IPS-15b (cell line): Measurements from ENCODE around the gene PDE3B.
"Not testable (repeated sequence)": the region's sequence is repeated elsewhere in the genome, so short reads cannot be mapped to it uniquely, and the experiment has no call there.

Experiments
- H3K27me3 ChIP-seq: one replicate; pipeline ENCODE4 v1.6.1; 2013; ENCODE audit warnings: low read length; ENCODE audit not compliant: control insufficient read depth, insufficient read depth
- H3K36me3 ChIP-seq: one replicate; pipeline ENCODE4 v1.6.1; 2013; ENCODE audit warnings: low read length; ENCODE audit not compliant: control insufficient read depth, insufficient read depth
- H3K4me1 ChIP-seq: one replicate; pipeline ENCODE4 v1.6.1; 2013; ENCODE audit warnings: mild to moderate bottlenecking, low read length; ENCODE audit not compliant: control insufficient read depth, insufficient read depth
- H3K4me3 ChIP-seq: one replicate; pipeline ENCODE4 v1.5.1; 2013; ENCODE audit warnings: low read depth, low read length
- H3K9ac ChIP-seq: one replicate; pipeline ENCODE4 v1.6.1; 2013; ENCODE audit warnings: low read depth, mild to moderate bottlenecking, low read length
- H3K9me3 ChIP-seq: one replicate; pipeline ENCODE4 v1.6.1; 2013; ENCODE audit warnings: mild to moderate bottlenecking, low read length; ENCODE audit not compliant: control insufficient read depth, insufficient read depth

Gene PDE3B

DNA sequence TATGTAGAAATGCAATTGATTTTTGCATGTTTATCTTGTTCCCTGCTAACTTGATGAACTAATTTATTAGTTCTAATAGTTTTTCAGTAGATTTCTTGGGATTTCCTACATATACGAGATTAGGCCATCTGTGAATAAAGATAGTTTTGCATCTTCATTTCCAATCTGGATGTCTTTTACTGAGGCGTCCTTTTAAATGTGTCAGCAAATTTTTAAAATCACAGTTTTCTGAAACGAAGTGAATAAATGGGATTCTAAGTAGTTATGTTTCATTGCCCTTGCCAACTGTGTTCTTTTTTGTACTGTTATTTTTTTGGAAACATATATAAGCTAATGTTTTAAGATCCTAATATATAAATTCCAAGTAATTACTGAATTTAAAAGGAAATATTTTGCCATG is 198.4 kb downstream of the PDE3B start:
- Histone ChIP-seq H3K36me3 (no peaks in the 10 kb centered on the region), H3K4me1 (no peaks in the 10 kb centered on the region), H3K27me3 (no peaks in the 10 kb centered on the region), H3K9me3 (no peaks in the 10 kb centered on the region), H3K9ac (no peak overlapping the region), H3K4me3 (no peak overlapping the region)

DNA sequence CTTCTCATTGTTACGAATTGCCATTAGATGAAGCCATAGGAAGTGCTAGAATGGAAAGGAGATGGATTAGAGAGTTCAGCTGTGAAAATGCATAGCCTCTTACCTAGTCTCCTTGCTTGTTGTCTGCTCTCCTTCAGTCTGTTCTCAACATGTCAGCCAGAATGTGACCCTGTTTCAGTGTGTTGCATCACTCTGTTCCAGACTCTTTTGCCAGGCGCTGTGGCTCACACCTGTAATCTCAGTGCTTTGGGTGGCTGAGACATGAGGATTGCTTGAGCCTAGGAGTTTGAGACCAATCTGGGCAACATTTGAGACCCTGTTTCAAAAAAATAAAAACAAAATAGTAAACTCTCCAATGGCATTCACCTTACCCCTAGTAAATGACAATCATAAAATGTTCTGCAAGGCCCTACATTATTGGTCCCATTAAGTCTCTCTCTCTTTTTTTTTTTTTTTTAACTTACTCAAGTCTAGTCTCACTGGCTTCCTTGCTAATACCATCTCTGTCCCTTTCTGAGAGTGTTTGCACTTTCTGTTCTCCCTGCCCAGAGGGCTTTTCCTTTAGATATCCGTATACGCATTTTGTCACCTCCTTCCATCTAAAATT is 209.1 kb downstream of the PDE3B start:
- no peaks in the 10 kb centered on the region for H3K9me3 ChIP-seq
- H3K4me3 ChIP-seq = no peak overlapping the region
- no peaks in the 10 kb centered on the region for H3K4me1 ChIP-seq
- H3K27me3 ChIP-seq = no peaks in the 10 kb centered on the region
- no peak overlapping the region for H3K9ac ChIP-seq
- H3K36me3 ChIP-seq = no peaks in the 10 kb centered on the region

DNA sequence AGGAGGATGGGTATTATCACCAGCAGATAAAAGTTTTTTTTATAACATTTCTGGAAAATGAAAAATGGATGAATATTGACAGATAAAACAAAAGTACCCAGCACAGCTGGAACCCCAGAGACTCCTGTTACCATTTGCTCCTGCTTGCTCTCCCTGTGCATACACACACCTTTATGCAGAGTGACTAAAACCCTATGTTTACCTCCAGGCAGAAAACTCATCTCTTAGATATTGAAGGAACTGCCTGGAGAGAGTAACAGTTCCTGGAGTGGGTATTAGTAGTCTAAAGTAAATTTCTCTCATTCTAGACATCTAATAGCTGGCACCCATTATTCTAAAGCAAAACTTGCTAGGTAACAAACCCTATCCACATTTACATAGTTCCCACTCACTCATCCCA is 210.5 kb downstream of the PDE3B start:
- Histone ChIP-seq H3K4me3 (no peak overlapping the region), H3K27me3 (no peaks in the 10 kb centered on the region), H3K9ac (no peak overlapping the region), H3K9me3 (no peaks in the 10 kb centered on the region), H3K4me1 (no peaks in the 10 kb centered on the region), H3K36me3 (no peaks in the 10 kb centered on the region)

DNA sequence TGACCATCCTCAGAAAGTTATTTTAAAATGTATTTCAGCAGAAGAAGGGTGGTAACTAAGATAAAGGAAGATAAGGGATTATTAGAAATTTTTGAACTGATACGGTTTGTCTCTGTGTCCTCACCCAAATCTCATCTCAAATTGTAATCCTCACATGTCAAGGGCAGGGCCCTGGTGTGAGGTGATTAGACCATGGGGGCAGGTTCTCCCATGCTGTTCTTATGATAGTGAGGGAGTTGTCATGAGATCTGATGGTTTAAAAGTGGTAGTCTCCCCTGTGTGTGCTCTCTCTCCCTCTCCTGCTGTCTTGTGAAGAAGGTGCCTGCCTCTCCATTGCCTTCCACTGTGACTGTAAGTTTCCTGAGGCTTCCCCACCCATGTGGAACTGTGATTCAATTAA is 212.3 kb downstream of the PDE3B start:
- Histone ChIP-seq H3K9ac (no peak overlapping the region), H3K27me3 (no peaks in the 10 kb centered on the region), H3K4me1 (no peaks in the 10 kb centered on the region), H3K4me3 (no peak overlapping the region), H3K36me3 (no peaks in the 10 kb centered on the region), H3K9me3 (no peaks in the 10 kb centered on the region)

DNA sequence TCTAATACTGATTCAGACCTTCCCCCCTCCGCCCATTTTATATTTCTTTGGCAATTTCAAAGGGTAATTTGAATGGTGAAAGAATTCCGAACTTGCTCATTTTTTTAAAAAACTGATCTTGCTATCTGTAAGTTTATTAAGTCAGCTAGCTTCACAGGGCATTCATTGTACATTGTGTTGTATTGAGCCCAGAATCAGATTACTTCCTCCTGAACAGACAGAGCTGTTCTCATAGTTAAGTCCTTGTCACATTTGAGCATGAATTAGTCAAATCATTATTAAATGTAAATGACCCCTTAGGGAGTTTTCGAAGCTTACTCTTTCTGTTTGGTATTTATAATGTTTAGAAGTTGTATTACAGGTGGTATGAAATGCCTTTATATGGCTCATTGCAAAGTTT is 214.0 kb downstream of the PDE3B start:
- no peaks in the 10 kb centered on the region for H3K9me3 ChIP-seq
- H3K27me3 ChIP-seq = no peaks in the 10 kb centered on the region
- no peak overlapping the region for H3K4me3 ChIP-seq
- H3K9ac ChIP-seq = no peak overlapping the region
- H3K4me1 ChIP-seq = no peaks in the 10 kb centered on the region
- peaks cover 4% of the 10 kb centered on the region for H3K36me3 ChIP-seq

DNA sequence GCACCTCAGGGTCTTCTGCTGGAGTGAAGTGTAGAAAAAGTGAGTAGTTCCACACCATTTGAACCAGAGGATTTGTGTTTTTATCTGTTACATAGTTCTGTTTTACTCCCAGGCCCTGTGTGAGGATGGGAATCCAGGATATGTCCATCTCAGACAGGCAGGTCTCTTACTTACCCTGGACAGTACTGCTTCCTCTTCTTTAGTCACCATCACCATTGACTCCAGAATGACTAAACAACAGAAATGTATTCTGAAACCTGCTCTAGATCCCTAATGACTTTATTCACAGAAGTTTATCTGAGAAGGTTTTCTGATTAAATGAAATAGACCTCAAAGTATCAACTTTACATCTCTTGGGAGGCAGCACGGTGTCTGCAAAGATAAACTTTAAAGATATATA is 214.8 kb downstream of the PDE3B start:
- Histone ChIP-seq H3K27me3 (no peaks in the 10 kb centered on the region), H3K4me1 (no peaks in the 10 kb centered on the region), H3K36me3 (peaks cover 4% of the 10 kb centered on the region), H3K9ac (no peak overlapping the region), H3K4me3 (no peak overlapping the region), H3K9me3 (no peaks in the 10 kb centered on the region)

DNA sequence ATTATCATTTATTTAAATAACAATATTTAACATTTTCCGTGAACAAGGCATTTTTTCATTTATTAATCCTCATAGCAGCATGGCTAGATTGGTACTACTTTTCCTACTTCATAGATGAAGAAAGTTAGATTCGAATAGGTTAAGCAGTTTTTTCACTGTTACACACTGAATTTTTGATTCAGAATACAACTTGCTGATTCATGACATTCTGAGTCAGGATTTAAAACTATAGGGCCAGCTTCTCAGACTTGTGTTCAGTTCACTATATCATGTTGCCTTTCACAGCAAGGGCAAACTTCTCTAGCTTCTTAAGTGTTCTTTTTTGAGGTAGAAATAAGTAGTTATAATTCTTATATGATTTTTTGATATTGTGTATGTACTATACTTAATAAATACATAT is 216.9 kb downstream of the PDE3B start:
- Histone ChIP-seq H3K9ac (no peak overlapping the region), H3K36me3 (peaks cover 4% of the 10 kb centered on the region), H3K27me3 (no peaks in the 10 kb centered on the region), H3K4me1 (no peaks in the 10 kb centered on the region), H3K4me3 (no peak overlapping the region), H3K9me3 (no peaks in the 10 kb centered on the region)

DNA sequence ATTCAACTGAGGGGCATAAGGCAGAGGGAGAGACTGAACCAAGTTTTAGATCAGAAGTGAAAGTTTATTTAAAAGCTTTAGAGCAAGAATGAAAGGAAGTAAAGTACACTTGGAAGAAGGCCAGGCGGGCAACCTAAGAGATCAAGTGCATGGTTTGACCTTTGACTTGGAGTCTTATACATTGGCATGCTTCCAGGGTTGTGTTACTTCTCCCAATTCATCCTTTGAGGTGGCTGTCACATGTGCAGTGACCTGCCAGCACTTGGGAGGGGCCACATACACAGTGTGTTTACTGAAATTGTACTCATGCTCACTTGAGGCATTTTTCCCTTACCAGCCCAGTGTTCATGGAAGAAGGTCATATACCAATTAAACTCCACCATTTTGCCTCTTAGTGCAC is 218.1 kb downstream of the PDE3B start:
- Histone ChIP-seq H3K36me3 (peaks cover 4% of the 10 kb centered on the region), H3K9ac (no peak overlapping the region), H3K4me3 (no peak overlapping the region), H3K9me3 (no peaks in the 10 kb centered on the region), H3K27me3 (no peaks in the 10 kb centered on the region), H3K4me1 (no peaks in the 10 kb centered on the region)

DNA sequence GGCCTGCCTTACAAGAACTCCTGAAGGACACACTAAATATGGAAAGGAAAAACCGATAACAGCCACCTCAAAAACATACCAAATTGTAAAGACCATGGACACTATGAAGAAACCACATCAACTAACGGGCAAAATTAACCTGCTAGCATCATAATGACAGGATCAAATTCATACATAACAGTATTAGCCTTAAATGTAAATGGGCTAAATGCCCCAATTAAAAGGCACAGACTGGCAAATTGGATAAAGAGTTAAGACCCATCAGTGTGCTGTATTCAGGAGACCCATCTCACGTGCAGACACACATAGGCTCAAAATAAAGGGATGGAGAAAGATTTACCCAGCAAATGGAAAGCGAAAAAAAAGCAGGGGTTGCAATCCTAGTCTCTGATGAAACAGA is 220.2 kb downstream of the PDE3B start:
- H3K9ac ChIP-seq = not testable (repeated sequence)

DNA sequence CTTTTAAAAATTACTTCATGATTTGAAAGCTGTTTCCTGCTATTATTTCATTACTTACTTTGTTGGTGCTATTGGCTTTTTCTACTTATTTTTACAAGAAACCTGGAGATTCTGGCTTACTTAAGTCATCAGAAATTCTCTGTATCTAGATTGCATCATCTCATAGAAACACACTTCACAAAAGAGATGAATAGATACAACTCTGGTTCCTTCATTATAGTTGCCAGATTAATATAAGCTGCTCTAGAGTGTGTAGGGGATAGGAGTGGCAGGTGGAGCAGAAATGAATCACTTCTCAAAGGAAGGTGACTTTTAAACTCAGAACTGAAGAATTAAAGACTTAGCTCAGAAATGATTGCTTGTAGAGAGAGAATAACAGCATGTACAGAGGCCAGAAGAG is 228.4 kb downstream of the PDE3B start:
- no peaks in the 10 kb centered on the region for H3K4me1 ChIP-seq
- no peak overlapping the region for H3K9ac ChIP-seq
- no peaks in the 10 kb centered on the region for H3K36me3 ChIP-seq
- H3K4me3 ChIP-seq = no peak overlapping the region
- H3K9me3 ChIP-seq = no peaks in the 10 kb centered on the region
- no peaks in the 10 kb centered on the region for H3K27me3 ChIP-seq

More for the DNA sequence above, 220.2 kb downstream of the PDE3B start:
- H3K36me3 ChIP-seq, H3K9me3 ChIP-seq, H3K27me3 ChIP-seq, H3K4me3 ChIP-seq, H3K4me1 ChIP-seq: not testable (repeated sequence)

DNA sequence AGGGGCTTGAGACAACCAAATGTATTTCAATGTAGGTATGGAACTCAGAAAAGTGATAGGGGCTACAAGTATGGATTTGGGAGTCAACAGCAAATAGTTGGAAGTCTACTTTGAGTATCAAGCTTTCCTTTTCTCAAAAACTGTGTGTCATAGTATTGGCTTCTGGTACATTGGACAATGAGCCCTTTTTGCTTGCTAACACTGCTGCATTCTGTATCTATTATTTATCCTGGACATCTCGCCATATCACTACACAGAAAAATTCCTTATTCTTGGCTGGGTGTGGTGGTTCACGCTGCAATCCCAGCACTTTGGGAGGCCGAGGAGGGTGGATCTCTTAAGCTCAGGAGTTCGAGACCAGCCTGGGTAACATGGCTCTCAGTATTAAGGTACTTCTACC is 230.0 kb downstream of the PDE3B start:
- Histone ChIP-seq H3K4me3 (no peak overlapping the region), H3K9me3 (no peaks in the 10 kb centered on the region), H3K4me1 (no peaks in the 10 kb centered on the region), H3K27me3 (no peaks in the 10 kb centered on the region), H3K36me3 (no peaks in the 10 kb centered on the region), H3K9ac (no peak overlapping the region)

DNA sequence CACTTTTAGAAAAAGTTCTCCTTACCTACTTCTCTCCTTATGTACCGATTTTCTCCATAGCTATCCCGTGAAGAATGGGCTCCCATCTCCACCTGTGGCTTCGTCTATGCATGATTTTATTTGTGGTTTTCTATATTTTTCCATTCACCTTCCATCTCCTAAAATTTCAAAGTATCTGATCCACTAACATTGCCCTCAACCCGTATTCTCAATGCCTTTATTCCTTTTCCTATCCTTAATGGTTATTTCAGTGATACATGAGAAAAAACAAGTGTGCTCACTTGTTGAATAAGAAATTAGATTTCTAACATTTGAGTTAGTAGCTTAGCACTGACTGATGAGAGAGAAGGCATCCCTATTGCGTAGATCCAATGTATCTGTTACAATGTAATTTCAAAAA is 231.6 kb downstream of the PDE3B start:
- H3K36me3 ChIP-seq = no peaks in the 10 kb centered on the region
- no peaks in the 10 kb centered on the region for H3K9me3 ChIP-seq
- H3K27me3 ChIP-seq = no peaks in the 10 kb centered on the region
- no peaks in the 10 kb centered on the region for H3K4me1 ChIP-seq
- no peak overlapping the region for H3K4me3 ChIP-seq
- no peak overlapping the region for H3K9ac ChIP-seq
